HG02870 (cell line): ENCODE data around the gene HSPA5.
"Not testable (repeated sequence)": the region's sequence is repeated elsewhere in the genome, so short reads cannot be mapped to it uniquely, and the experiment has no call there.

Experiments
- ATAC-seq: cut with Tn5 transposase; IDR thresholded peaks from one replicate; pipeline ENCODE4 v1.9.1; 2021; ENCODE audit warnings: mild to moderate bottlenecking, moderate library complexity; ENCODE audit not compliant: unreplicated experiment

The HSPA5 gene

DNA sequence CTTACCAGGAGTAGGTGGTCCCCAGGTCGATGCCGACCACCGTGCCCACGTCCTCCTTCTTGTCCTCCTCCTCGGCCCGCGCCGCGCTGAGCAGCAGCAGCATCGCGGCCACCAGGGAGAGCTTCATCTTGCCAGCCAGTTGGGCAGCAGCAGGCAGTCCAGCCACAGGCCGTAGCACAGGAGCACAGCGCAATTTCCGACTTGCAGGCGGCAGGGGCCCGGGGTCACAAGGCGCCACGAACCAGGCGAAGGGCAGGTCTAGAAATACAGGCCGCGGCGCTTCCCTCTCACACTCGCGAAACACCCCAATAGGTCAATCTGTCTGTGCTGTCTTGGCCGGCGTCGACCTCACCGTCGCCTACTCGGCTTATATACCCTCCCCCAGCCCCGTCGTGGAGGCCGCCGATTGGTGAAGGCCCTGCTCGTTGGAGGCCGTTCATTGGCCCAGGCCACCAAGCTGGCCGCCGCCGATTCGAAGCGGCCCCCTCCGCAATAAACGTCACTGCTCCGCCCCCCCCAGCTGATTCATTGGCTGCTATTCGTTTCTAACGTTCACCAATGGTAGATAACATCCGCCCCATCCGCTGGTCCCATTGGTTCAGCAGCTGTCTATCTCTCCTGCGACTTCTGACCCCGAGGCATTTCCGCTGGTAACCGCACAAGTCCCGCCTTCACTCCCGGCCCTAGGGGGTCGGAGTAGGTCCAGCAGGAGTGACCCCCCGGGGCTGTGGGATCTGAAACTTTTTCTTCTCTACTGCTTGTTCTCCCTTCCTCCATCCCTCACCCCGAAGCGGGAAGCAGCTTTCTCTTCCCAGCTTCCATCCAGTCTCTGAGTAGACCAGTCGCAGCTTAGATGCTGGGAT lies at the start of gene HSPA5:
Gene HSPA5 (minus strand): TSS at position 344 of the 863 bp plus-strand sequence. CDS start 217 bp downstream, at position 127.
- ATAC-seq = peak; percentile 94

DNA sequence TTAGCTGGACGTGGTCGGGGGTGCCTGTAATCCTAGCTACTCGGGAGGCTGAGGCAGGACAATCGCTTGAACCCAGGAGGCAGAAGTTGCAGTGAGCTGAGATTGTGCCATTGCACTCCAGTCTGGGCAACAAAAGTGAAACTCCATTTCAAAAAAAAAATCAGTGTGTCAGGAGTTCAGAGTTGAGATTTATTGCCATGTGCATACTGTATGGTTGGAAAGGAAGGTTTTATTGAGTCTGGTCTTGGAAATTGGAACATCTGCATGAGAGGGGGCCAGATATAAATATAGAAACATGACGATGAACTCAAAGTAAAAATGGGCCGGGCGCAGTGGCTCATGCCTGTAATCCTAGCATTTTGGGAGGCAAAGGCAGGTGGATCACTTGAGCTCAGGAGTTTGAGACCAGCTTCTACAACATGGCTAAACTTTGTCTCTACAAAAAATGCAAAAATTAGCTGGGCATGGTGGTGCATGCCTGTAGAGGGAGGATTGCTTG lies 45.8 kb upstream of the HSPA5 start:
- not testable (repeated sequence) for ATAC-seq

DNA sequence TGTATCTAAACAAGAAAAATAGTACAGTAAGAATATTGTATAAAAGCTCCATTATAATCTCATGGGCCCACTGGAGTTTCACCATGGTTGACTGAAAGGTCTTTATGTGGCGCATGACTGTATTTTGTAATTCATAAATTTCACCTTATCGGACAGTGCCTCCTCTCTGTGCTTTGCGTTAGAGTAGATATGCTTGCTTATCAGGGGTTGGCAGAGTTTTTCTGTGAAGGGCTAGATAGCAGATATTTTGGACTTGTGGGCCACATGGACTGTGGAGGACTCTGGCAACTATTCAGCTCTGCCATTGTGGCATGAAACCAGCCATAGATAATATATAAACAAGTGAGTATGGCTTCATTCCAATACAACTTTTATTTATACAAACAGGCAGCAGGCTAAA lies 43.7 kb upstream of the HSPA5 start:
- ATAC-seq = no peak

DNA sequence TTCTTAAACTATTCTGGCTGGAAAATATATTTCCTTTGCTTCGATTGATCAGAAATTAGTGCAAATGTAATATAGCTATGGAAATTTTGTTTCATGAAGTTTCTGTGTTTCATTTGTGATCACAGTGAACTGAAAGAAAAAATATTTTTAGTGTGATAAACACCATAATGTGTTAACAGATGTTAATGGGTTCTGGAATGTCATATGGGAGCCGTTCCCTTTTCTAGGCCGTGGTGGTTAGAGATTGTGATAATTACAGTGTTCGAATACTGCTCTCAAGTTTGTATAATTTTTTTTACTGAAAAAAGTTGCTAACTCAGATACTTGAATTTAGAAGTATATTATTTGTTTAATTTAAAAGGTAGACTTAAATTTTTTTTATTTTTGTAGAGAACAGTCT lies 39.8 kb upstream of the HSPA5 start:
- no peak for ATAC-seq

DNA sequence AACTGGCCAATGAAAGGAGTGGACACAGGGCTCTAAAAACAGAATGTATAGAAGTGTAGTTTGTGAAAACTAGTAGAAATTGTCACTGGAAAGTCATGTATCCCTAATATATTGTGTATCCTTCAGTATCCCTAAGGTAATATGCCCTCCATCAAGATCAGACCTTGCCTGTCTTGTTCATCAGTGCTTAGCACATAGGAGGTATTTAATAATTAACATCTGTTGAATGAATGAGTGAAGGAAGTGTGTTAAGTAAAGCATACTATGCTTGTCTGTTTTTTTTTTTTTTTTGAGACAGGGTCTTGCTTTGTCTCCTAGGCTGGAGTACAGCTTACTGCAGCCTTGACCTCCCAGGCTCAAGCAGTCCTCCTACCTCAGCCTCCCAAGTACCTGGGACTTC lies 36.3 kb upstream of the HSPA5 start:
- ATAC-seq = no peak

DNA sequence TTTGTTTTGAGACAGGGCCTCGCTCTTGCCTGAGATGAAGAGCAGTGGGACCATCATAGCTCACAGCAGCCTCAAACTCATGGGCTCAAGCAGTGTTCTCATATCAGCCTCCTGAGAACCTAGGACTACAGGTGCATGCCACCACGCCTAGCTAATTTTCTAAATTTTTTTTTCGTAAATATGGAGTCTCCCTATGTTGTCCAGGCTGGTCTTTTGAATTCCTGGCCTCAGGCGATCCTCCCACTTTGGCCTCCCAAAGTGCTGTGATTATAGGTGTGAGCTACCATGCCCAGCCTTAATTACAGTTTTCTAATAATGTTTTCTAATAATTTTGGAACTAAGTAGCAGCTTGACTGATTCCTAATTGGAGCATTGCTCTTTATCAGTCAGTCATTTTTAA lies 35.6 kb upstream of the HSPA5 start:
- no peak for ATAC-seq

DNA sequence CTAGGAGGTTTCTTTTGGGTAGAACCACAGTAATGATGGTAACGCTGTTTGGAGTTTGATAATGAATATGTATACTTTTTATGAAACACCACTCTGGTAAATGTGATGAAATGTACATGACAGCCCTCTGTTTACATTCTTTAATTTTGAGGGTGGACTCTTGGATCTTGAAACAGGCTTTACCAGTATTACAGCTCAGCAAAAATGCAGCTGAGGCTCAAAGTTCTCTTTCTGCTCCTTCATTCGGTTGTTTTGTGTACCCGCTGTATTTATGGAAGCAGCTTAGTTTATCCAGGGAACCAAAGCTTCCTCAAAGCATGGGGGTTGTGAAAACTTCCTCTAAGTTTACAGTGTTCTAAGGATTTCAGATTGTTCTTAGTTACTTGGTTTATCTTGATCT lies 31.6 kb upstream of the HSPA5 start:
- ATAC-seq = no peak

DNA sequence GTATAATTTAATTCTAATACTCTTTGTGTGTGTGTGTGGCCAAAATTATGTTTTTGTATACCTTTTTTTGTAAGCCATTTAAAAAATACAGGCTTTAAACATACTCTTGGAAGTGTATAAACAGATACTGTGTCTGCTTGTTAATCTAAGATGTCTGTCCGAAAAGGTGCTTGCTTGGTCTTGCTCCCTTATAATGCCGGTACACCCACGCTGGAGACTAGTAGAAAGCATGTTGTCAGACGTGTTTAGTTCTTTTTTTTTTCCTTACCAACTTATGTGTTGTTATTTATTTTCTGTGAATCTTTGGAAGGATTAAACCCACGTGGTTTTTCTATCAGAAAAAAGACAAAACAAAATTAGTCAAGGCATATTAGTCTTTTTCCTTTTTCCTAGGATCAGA lies 29.9 kb upstream of the HSPA5 start:
- no peak for ATAC-seq

DNA sequence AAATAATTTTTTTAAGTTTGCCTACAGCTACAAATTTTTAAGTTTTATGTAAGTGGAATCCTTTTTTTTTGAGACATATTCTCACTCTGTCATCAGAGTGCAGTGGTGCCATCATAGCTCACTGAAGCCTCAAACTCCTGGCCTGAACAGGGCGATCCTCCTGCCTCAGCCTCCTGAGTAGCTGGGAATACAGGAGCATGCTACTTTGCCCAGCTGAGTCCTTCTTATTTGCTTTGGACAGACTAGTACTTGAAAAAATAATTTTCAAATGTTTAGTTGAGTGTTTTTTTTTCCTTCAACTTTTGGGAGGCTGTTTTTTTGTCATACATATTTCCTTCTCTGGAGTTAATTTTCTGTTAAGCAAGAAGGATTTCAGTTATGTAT lies 27.9 kb upstream of the HSPA5 start:
- no peak for ATAC-seq

DNA sequence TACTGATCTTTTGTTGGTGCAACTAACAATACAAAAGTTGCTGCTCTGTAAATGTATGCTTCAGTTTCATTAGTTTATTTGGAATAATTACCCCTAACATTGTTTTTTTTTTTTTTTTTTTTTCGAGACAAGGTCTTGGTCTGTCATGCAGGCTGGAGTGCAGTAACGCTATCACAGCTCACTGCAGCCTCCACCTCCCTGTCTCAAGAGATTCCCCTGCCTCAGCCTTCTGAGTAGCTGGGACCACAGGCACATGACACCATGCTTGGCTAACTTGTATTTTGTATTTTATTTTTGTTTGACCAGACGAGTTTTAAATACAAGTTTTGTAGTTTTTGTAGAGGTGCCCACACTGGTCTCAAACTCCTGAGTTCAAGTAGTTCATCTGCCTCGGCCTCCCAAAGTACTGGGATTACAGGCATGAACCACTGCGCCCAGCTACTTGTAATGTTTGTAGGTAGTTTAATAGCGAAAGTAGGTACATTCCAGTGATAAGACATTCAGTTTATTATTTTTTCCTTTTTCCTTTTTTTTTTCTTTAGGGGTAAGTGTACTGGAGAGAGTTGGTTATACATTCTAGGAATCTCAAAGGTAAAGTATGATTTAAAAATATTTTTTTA lies 27.4 kb upstream of the HSPA5 start:
- no peak for ATAC-seq

DNA sequence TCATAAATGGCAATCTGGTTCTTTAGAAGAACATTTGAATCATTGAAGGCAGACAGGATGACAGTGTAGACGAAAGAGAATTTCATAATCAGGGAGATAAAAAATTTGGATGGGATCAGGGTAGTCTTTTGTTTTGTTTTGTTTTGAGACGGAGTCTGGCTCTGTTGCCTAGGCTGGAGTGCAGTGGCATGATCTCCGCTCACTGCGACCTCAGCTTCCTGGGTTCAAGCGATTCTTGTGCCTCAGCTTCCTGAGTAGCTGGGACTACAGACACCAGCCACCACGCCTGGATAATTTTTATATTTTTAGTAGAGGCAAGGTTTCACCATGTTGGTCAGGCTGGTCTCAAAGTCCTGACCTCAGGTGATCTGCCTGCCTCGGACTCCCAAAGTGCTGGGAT lies 22.9 kb upstream of the HSPA5 start:
- not testable (repeated sequence) for ATAC-seq

DNA sequence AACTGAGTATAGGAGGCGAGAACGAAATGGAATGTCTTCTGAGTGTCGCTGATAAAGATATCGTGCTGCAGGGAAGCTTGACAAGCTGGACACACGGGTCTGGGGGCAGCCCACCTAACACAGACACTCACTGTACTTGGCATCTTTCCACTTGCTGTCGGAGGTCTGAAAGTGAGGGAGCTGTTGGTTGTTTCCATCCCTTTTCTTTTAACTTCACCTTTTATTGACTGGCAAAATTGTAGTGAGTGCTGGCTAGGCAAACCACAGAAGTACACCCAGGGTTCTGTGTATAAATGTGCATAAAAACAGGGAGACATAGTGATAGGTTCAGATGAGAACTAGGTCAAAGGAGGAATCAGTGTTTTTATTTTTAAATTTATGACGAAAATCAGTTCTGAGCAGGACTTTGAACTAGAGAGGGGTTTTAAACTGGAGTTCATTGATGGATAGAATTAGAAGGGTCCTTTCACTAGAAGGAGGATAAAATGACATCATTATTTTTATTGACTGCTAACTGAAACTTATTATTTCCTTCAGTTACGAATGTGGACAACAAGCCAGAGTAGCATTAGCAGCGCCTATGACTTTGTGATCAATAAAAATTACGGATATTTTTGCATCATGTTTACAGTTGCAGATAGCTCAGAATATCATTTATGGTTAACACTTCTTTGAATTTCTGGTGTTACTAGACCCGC lies 21.3 kb upstream of the HSPA5 start:
- ATAC-seq = no peak

DNA sequence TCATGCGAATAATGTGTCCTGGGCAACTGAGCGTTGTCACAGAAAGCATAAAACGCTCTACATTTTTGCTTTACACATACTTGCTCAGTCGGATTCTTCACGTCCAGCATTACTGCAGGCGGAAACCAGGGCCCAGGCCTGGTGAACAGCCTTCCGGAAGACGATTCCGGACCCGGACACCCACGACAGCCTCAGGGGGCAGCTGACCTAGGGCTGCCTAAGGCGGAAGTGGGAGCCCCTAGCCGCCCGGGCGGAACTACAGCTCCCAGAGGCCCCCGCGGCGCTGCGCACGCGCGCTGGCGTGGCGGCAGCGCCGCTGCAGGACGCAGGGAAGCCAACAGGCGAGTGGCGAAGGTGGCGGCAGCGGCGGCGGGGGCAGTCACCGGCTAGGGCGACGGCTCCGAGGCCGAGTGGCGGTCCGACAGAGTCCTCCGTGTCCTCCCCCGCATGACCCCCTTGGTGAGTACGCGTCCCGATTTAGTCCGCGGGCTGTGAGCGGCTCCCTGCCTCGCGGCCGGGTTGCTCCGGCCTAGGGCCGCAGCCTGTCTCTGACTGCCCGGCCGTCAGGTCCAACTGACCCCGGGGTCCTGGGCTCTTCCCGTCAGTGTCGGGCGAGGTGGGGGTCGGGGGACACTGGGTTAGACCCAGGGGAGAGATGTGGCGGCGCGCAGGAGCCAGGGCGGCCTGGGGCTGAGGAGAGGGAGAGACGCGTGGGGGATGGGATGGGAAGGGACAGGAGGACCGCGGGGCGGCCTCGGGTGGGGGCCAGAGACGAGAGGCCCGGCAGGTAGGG lies 20.6 kb upstream of the HSPA5 start, which contains the start of gene GAPVD1:
Gene GAPVD1 (plus strand): TSS at position 326 of the 793 bp plus-strand sequence. CDS start 37,096 bp downstream, outside the sequence.
- ATAC-seq = peak; percentile 89

DNA sequence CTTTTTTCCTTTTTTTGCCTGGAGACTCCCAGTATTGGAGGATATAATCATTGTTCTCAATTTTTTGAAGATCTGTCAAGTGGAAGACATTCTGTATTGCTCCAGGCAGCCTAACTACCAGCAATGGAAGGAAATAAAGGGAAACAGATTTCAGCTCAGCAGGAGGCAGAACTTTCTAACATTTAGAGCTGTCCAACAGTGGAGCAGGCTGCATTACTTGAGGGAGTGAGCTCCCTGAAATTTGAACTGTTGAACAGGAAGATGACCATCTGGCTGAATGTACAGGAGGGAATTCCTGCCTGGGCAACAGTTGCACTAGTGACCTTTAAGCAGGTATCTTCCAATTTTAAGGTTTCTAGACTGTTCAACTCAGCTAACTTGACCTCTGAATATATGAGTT lies 19.4 kb upstream of the HSPA5 start:
- ATAC-seq = no peak

DNA sequence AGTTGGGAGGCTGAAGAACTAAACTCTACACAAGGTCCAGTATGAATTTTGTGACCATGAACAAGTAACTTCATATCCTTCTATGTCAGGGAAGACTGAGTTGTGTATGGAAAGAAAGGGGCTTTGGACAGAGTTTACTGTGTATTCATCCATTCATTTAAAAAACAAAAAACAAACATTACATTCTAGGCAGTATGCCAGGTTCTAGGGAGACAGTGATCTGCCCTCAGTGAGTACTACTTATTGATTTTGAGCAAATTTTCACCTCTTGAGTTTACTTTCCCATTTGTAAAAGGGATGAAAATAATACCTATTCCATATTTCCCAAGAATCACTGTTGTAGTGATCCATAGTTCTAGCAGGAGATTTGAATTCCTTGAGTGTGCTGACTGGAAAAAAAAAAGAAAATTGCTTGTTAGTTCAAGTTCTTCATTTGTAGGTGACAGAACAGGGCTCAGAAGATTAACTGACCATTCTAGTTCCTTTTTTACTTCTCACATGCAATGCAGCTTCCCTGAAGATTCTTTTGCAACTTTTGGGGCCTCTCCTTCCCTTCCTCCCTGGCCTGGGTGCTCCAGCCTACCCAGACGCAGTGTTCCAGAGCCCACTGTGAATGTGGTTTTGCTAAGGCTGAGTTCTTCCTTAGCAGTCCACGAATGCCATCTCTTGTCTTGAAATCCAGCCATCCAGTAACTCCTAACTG lies 17.8 kb upstream of the HSPA5 start:
- no peak for ATAC-seq

DNA sequence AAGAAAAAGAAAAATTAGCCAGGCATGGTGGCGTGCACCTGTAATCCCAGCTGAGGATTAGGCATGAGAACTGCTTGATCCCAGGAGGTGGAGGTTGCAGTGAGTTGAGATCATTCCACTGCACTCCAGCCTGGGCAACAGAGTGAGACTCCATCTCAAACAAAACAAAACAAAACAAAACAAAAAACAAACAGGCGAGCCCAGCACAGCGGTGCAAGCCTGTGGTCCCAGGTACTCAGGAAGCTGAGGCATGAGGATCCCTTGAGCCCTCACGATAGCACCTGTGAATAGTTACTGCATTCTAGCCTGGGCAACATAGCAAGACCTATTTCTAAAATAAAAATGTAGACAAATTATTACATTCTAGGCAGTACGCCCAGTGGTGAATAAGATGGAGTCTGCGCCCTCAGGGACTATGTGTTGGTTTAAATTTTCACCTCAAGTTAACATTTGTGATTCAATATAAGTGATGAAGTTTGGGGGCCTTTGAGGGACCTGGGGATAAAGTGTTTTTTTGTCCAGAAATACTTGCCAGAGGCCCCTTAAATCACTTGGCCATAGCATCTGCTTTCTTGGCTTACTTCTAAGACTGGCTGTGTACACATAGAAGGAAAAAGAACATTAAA lies 17.1 kb upstream of the HSPA5 start:
- no peak for ATAC-seq

DNA sequence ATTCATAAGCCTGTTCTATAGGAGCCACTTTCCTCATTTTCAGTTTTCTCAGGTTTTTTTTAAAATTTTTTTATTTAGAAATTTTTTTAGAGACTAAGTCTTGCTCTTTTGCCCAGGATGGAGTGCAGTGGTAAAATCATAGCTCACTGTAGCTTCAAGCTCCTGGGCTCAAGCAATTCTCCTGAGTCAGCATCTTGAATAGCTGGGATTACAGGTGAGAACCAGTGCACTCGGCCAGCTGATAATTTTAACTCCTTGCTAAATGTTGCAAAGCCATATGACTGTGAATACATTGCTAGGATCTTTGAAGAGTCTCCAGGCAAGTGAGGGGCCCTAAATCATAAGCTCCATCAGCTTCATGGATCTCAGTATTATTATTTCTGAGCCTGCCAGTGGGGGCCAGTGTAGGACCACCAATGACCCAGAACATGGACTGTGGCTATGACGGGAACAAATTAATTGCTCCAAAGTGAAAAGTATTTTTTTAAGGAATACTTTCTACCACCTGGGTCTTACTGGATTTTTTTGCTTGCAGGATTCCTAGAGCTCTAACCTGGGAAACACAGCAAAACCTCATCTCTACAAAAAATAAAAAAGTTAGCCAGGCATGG lies 14.7 kb upstream of the HSPA5 start:
- ATAC-seq = no peak

DNA sequence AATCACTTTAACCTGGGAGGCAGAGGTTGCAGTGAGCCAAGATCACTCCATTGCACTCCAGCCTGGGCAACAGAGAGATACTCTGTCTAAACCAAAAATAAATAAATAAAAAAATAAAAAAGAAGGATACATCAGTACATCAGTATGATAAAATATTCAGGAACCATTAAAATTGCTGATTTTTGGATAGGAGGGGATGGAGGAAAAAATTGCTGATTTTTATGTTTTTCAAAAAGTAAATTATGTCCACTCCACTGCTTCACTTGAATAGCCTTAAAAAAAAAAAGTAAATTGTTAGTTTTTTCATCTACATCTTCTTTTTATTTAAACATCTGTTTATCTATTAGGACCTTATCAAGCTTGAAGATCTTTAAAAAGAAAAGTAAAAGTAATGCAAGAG lies 13.1 kb upstream of the HSPA5 start:
- ATAC-seq = no peak

DNA sequence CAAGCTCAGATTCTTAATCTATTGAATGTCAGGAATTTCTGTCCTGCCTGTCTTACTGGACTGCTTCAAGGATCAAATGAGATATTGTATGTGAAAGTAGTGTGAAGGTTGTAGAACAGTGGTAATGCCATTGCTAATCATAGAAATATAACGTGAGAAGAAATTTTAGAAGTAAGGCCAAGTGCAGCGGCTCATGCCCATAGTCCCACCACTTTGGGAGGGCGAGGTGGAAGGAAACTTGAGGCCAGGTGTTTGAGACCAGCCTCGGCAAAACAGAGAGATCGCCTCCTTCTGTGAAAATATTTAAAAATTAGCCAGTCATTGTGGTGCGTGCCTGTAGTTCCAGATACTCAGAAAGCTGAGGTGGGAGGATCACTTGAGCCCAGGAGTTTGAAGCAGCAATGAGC lies 5.1 kb upstream of the HSPA5 start:
- no peak for ATAC-seq
